Hepatocyte (in vitro differentiated cells): ENCODE data around the gene ADAMTS15.

Source experiments
- EZH2 ChIP-seq: fragments of 200-600 bp; sonication (generic); IDR thresholded peaks from 2 replicates; pipeline ENCODE4 v1.6.1; 2016; ENCODE audit warnings: antibody characterized with exemption, mild to moderate bottlenecking, borderline replicate concordance
- EZH2phosphoT487 ChIP-seq: fragments of 200-600 bp; sonication (generic); IDR thresholded peaks from one replicate; pipeline ENCODE4 v1.6.1; 2018; ENCODE audit warnings: antibody characterized with exemption, mild to moderate bottlenecking, low read depth, moderate library complexity; ENCODE audit not compliant: unreplicated experiment, severe bottlenecking
- TF ChIP-seq, protein P1 (sequence below): fragments of 200-600 bp; sonication (generic); IDR thresholded peaks from 2 replicates; pipeline ENCODE4 v1.5.1; 2016; ENCODE audit warnings: antibody characterized with exemption, mild to moderate bottlenecking; ENCODE audit not compliant: poor library complexity

DNA sequence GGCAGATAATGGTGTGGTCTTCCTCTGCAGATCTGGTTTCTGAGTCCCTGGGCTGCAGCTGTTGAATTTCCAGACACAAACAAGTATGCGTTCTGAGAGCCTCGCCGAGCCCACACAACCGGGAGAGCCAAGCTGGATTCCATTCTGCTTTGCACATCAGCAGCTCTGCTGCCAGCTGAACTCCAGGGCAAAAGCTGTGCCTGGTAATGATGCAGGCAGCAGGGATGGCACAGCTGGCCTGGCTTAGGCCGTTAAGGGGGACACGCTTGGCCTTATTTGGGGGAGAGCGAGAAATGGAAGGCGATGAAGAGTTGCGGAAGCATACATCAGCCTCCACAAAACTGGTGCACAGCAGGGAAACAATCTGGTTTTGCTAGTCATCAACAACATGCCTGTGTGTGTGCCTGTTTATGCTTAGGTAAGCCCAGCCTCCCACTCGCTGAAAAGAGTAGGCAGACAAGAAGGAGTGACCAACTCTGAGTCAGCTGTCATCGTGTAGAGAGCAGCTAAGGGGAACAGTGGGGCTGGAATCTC lies 45.1 kb upstream of the ADAMTS15 start:
- TF ChIP-seq, protein P1, sequence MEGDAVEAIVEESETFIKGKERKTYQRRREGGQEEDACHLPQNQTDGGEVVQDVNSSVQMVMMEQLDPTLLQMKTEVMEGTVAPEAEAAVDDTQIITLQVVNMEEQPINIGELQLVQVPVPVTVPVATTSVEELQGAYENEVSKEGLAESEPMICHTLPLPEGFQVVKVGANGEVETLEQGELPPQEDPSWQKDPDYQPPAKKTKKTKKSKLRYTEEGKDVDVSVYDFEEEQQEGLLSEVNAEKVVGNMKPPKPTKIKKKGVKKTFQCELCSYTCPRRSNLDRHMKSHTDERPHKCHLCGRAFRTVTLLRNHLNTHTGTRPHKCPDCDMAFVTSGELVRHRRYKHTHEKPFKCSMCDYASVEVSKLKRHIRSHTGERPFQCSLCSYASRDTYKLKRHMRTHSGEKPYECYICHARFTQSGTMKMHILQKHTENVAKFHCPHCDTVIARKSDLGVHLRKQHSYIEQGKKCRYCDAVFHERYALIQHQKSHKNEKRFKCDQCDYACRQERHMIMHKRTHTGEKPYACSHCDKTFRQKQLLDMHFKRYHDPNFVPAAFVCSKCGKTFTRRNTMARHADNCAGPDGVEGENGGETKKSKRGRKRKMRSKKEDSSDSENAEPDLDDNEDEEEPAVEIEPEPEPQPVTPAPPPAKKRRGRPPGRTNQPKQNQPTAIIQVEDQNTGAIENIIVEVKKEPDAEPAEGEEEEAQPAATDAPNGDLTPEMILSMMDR = no peak
- TF ChIP-seq EZH2 (no peak), EZH2phosphoT487 (no peak)
